GM12878 (cell line): ENCODE data around the gene MPIG6B. TPM values are rescaled to one million over a fixed set of nuclear protein-coding genes. Genes with fewer than 3 reads are reported as not detected.

Experiments used
- BACH1 ChIP-seq: fragments of 450-650 bp; IDR thresholded peaks from 2 replicates; pipeline ENCODE4 v1.6.1; 2017; ENCODE audit warnings: mild to moderate bottlenecking, borderline replicate concordance
- BCL11A ChIP-seq: IDR thresholded peaks from 2 replicates; pipeline ENCODE4 v1.6.1; 2011; ENCODE audit warnings: low read depth, low read length
- CBX5 ChIP-seq: sonication (generic); IDR thresholded peaks from 2 replicates; pipeline ENCODE4 v1.6.1; 2016; ENCODE audit warnings: low read depth, moderate library complexity, mild to moderate bottlenecking, inconsistent platforms
- CHD4 ChIP-seq: fragments of 200-600 bp; sonication (generic); IDR thresholded peaks from 2 replicates; pipeline ENCODE4 v1.6.1; 2016; ENCODE audit warnings: mild to moderate bottlenecking
- EZH2 ChIP-seq: IDR thresholded peaks from 2 replicates; pipeline ENCODE4 v1.6.1; 2012; ENCODE audit warnings: low read depth, mild to moderate bottlenecking, control low read depth, inconsistent platforms, low read length, borderline replicate concordance; ENCODE audit not compliant: control insufficient read depth
- FOXK2 ChIP-seq: fragments of 450-650 bp; IDR thresholded peaks from 2 replicates; pipeline ENCODE4 v1.6.1; 2017; ENCODE audit warnings: mild to moderate bottlenecking, moderate library complexity
- MTA3 ChIP-seq: IDR thresholded peaks from 2 replicates; pipeline ENCODE4 v1.6.1; 2012; ENCODE audit warnings: low read length, inconsistent platforms, borderline replicate concordance
- MXI1 ChIP-seq: fragments of 150-350 bp; IDR thresholded peaks from 2 replicates; pipeline ENCODE4 v1.6.1; 2011; ENCODE audit warnings: low read depth, mild to moderate bottlenecking, inconsistent platforms, low read length, improper control_type of control experiment
- NR2C2 ChIP-seq: IDR thresholded peaks from 2 replicates; pipeline ENCODE4 v1.6.1; 2011; ENCODE audit warnings: borderline replicate concordance, low read depth; ENCODE audit not compliant: control insufficient read depth, insufficient read length
- PML ChIP-seq: IDR thresholded peaks from 2 replicates; pipeline ENCODE4 v1.6.1; 2012; ENCODE audit warnings: low read length, inconsistent platforms
- SMAD1 ChIP-seq: fragments of 450-650 bp; IDR thresholded peaks from 2 replicates; pipeline ENCODE4 v1.6.1; 2018; ENCODE audit warnings: mild to moderate bottlenecking, low read depth; ENCODE audit not compliant: partially characterized antibody
- SMARCA5 ChIP-seq: fragments of 450-650 bp; IDR thresholded peaks from 2 replicates; pipeline ENCODE4 v1.6.1; 2017; ENCODE audit warnings: mild to moderate bottlenecking
- ZNF24 ChIP-seq: fragments of 450-650 bp; IDR thresholded peaks from 2 replicates; pipeline ENCODE4 v1.6.1; 2017; ENCODE audit warnings: antibody characterized with exemption, mild to moderate bottlenecking
- ZNF274 ChIP-seq: IDR thresholded peaks from one replicate; pipeline ENCODE4 v1.8.0; 2011; ENCODE audit not compliant: insufficient read length, insufficient read depth
- ZNF384 ChIP-seq: IDR thresholded peaks from 2 replicates; pipeline ENCODE4 v1.6.1; 2012; ENCODE audit warnings: low read depth, mild to moderate bottlenecking, low read length, improper control_type of control experiment, borderline replicate concordance
- ZSCAN29 ChIP-seq: fragments of 450-650 bp; IDR thresholded peaks from 2 replicates; pipeline ENCODE4 v1.6.1; 2017; ENCODE audit warnings: mild to moderate bottlenecking, moderate library complexity
- polyA plus RNA-seq, 11 experiments: library from polyadenylated mRNA; depleted of rRNA in 4 of 11; unstranded in 6 of 11; stranded (reverse) in 5 of 11; fragments of >200 nt; fragmentation: Nextera tagmentation in 4 of 11; fragmentation: Illumina TruSeq in 1 of 11; extraction: Ambion mirVana in 4 of 11; extraction: Trizol in 1 of 11; gene quantifications; 1 replicate in 1 of 11; 2 replicates in 10 of 11; pipeline versions ENCODE4 v1.2.1 to v1.2.3, GENCODE V29; 2011 to 2016; ENCODE audit warnings: inconsistent platforms in 2 of 11, missing spikeins in 2 of 11, low read depth in 1 of 11
- total RNA-seq, 4 experiments: library from RNA; depleted of rRNA in 3 of 4; stranded (reverse); fragments of >200 nt in 3 of 4; fragmentation: Illumina TruSeq in 1 of 4; extraction: Trizol in 1 of 4; gene quantifications; 2 replicates each; pipeline versions ENCODE4 v1.2.1 to v1.2.3, GENCODE V29; 2013 to 2021
- TF ChIP-seq, protein P1 (sequence below): fragments of 450-650 bp; IDR thresholded peaks from 2 replicates; pipeline ENCODE4 v1.6.1; 2017; ENCODE audit warnings: mild to moderate bottlenecking, low read depth, inconsistent platforms; ENCODE audit not compliant: poor library complexity, severe bottlenecking
- TF ChIP-seq, protein P2 (sequence below): fragments of 150-350 bp; IDR thresholded peaks from 2 replicates; pipeline ENCODE4 v1.6.1; 2014; ENCODE audit warnings: mild to moderate bottlenecking, low read depth, low read length
- TF ChIP-seq, protein P3 (sequence below): IDR thresholded peaks from 2 replicates; pipeline ENCODE4 v1.6.1; 2011; ENCODE audit warnings: borderline replicate concordance, low read depth, mild to moderate bottlenecking, moderate library complexity, mixed read lengths, low read length; ENCODE audit not compliant: insufficient read depth; ENCODE audit errors: extremely low read length
- TF ChIP-seq, protein P4 (sequence below): IDR thresholded peaks from 2 replicates; pipeline ENCODE4 v1.6.1; 2012; ENCODE audit warnings: low read length, inconsistent platforms
- TF ChIP-seq, protein P5 (sequence below): fragments of 450-650 bp; IDR thresholded peaks from 2 replicates; pipeline ENCODE4 v1.6.1; 2017; ENCODE audit warnings: antibody characterized with exemption, mild to moderate bottlenecking, moderate library complexity

The MPIG6B gene
- total and polyA plus RNA-seq, 10 of the 15 experiments (the other 5 are each of a cell fraction or from before 2014, with no cell fraction given), result not detected

DNA sequence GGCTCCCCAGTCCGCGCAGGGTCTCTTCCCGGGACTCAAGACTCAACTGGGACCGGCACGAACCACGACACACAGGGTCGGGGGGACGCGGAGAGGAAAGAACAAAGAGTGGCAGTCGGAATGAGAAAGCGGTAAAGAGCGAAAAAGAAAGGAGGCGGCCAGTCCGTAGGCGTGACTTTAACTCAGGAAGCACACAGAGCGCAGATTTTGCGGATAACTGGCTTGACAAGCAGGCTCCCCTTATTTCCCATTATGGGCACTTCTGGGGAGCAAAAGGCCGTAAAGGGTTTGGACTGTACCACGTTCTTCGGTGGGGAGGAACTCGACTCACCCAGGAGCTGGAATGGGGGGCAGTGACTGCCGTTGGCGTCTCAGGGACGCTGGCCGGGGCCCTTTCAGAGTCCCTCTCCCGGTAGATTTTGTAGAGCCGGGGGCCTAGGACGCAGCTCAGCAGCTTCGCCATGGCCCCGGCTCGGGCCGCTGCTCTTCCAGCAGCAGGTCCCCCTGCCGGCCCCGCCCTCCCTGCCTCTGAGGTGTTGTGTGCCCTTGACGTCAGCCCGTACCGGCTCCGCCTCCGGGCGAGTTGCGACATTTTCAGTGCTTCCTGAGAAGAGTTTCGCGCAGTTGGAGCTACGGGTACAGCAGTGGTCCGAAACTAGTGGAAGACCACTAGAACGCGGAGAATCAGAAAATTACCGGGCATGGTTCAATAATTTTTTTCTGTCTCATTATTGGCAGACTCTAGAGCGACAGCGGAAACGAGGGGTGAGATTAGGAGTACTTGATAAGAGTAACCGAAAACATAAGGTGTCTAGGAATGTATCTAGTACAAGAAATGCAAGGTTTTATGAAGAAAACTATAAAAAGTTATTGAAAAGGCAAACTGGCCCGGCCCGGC, 20.1 kb upstream of the MPIG6B start, which contains the start of gene ABHD16A (continued):
- TF ChIP-seq, protein P1, sequence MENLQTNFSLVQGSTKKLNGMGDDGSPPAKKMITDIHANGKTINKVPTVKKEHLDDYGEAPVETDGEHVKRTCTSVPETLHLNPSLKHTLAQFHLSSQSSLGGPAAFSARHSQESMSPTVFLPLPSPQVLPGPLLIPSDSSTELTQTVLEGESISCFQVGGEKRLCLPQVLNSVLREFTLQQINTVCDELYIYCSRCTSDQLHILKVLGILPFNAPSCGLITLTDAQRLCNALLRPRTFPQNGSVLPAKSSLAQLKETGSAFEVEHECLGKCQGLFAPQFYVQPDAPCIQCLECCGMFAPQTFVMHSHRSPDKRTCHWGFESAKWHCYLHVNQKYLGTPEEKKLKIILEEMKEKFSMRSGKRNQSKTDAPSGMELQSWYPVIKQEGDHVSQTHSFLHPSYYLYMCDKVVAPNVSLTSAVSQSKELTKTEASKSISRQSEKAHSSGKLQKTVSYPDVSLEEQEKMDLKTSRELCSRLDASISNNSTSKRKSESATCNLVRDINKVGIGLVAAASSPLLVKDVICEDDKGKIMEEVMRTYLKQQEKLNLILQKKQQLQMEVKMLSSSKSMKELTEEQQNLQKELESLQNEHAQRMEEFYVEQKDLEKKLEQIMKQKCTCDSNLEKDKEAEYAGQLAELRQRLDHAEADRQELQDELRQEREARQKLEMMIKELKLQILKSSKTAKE, result peak; percentile 80
- TF ChIP-seq, protein P2, sequence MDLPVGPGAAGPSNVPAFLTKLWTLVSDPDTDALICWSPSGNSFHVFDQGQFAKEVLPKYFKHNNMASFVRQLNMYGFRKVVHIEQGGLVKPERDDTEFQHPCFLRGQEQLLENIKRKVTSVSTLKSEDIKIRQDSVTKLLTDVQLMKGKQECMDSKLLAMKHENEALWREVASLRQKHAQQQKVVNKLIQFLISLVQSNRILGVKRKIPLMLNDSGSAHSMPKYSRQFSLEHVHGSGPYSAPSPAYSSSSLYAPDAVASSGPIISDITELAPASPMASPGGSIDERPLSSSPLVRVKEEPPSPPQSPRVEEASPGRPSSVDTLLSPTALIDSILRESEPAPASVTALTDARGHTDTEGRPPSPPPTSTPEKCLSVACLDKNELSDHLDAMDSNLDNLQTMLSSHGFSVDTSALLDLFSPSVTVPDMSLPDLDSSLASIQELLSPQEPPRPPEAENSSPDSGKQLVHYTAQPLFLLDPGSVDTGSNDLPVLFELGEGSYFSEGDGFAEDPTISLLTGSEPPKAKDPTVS, result no peak
- TF ChIP-seq BCL11A (0 out of 2 replicates have a peak, but pooled peaks have one; percentile 7), ZSCAN29 (no peak), FOXK2 (peak; percentile 97), ZNF24 (0 out of 2 replicates have a peak, but pooled peaks have one; percentile 22), BACH1 (0 out of 2 replicates have a peak, but pooled peaks have one; percentile 8), ZNF384 (no peak), MTA3 (no peak), SMAD1 (no peak), CBX5 (no peak), MXI1 (peak; percentile 100), NR2C2 (no peak), PML (peak; percentile 91), SMARCA5 (no peak), ZNF274 (no peak), CHD4 (no peak), EZH2 (no peak)
- TF ChIP-seq, protein P3, sequence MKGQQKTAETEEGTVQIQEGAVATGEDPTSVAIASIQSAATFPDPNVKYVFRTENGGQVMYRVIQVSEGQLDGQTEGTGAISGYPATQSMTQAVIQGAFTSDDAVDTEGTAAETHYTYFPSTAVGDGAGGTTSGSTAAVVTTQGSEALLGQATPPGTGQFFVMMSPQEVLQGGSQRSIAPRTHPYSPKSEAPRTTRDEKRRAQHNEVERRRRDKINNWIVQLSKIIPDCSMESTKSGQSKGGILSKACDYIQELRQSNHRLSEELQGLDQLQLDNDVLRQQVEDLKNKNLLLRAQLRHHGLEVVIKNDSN, result no peak
- TF ChIP-seq, protein P4, sequence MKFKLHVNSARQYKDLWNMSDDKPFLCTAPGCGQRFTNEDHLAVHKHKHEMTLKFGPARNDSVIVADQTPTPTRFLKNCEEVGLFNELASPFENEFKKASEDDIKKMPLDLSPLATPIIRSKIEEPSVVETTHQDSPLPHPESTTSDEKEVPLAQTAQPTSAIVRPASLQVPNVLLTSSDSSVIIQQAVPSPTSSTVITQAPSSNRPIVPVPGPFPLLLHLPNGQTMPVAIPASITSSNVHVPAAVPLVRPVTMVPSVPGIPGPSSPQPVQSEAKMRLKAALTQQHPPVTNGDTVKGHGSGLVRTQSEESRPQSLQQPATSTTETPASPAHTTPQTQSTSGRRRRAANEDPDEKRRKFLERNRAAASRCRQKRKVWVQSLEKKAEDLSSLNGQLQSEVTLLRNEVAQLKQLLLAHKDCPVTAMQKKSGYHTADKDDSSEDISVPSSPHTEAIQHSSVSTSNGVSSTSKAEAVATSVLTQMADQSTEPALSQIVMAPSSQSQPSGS, result no peak
- TF ChIP-seq, protein P5, sequence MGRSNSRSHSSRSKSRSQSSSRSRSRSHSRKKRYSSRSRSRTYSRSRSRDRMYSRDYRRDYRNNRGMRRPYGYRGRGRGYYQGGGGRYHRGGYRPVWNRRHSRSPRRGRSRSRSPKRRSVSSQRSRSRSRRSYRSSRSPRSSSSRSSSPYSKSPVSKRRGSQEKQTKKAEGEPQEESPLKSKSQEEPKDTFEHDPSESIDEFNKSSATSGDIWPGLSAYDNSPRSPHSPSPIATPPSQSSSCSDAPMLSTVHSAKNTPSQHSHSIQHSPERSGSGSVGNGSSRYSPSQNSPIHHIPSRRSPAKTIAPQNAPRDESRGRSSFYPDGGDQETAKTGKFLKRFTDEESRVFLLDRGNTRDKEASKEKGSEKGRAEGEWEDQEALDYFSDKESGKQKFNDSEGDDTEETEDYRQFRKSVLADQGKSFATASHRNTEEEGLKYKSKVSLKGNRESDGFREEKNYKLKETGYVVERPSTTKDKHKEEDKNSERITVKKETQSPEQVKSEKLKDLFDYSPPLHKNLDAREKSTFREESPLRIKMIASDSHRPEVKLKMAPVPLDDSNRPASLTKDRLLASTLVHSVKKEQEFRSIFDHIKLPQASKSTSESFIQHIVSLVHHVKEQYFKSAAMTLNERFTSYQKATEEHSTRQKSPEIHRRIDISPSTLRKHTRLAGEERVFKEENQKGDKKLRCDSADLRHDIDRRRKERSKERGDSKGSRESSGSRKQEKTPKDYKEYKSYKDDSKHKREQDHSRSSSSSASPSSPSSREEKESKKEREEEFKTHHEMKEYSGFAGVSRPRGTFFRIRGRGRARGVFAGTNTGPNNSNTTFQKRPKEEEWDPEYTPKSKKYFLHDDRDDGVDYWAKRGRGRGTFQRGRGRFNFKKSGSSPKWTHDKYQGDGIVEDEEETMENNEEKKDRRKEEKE, result peak; percentile 88
